Testis (tissue), 3 donors: Measurements from ENCODE around the gene ARID5A. TPM values are rescaled to one million over a fixed set of nuclear protein-coding genes. Genes with fewer than 3 reads are reported as not detected.

Experiments used
- DNase-seq: peaks from one replicate; pipeline ENCODE4 v3.0.0-alpha.2; 2019
- H3K27ac ChIP-seq, 2 donors: fragments of 200-600 bp; sonication (generic); one replicate each; pipeline ENCODE4 v1.5.1; 2019
- H3K27me3 ChIP-seq: fragments of 200-600 bp; sonication (generic); one replicate; pipeline ENCODE4 v1.5.1; 2019
- H3K36me3 ChIP-seq: fragments of 200-600 bp; sonication (generic); one replicate; pipeline ENCODE4 v1.5.1; 2017; ENCODE audit warnings: low read depth; ENCODE audit errors: missing control alignments
- H3K4me1 ChIP-seq: fragments of 200-600 bp; sonication (generic); one replicate; pipeline ENCODE4 v1.5.1; 2019
- H3K4me3 ChIP-seq, 2 donors: fragments of 200-600 bp; sonication (generic); one replicate each; pipeline ENCODE4 v1.5.1; 2017 to 2019
- H3K9me3 ChIP-seq: fragments of 200-600 bp; sonication (generic); one replicate; pipeline ENCODE4 v1.5.1; 2017
- CTCF ChIP-seq, 3 experiments: fragments of 450-650 bp in 2 of 3; fragments of 200-600 bp in 1 of 3; sonication (generic) in 1 of 3; IDR thresholded peaks; one replicate each; pipeline ENCODE4 v1.5.1; 2016 to 2019; ENCODE audit warnings: antibody characterized with exemption in 3 of 3, mild to moderate bottlenecking in 2 of 3, moderate library complexity in 1 of 3
- POLR2A ChIP-seq: fragments of 450-650 bp; IDR thresholded peaks from one replicate; pipeline ENCODE4 v1.6.1; 2017; ENCODE audit warnings: antibody characterized with exemption, mild to moderate bottlenecking, moderate library complexity
- WGBS, 2 donors: methylation state at CpG; one replicate each; pipeline ENCODE4 v1.1.5; 2018; 5-methylcytosine and 5-hydroxymethylcytosine counted together
- intact Hi-C: fragments of 100-400 bp; cut with DNase I; formaldehyde crosslinking; loops from one replicate; pipeline ENCODE4 v1.15.1; 2023; ENCODE audit warnings: low total_unique reads
- polyA plus RNA-seq: library from polyadenylated mRNA; stranded (reverse); fragments of 350-450 nt; fragmentation: Illumina TruSeq; extraction: RNeasy Lipid Tissue Mini Kit (QIAGEN cat#74804); gene quantifications from one replicate; pipeline ENCODE4 v1.2.3, GENCODE V29; 2014; ENCODE audit warnings: low read depth, low replicate concordance; ENCODE audit not compliant: insufficient read depth
- total RNA-seq, 2 donors: library from RNA; depleted of rRNA; stranded (reverse); fragments of >200 nt; gene quantifications; one replicate each; pipeline ENCODE4 v1.2.3, GENCODE V29; 2016

ARID5A gene
- total and polyA plus RNA-seq, 3 donors from 2014 or later = 20.1 to 33.7 (median 31.7) TPM

GRCh38 chr2:96574364-96574763, 37.8 kb downstream of the ARID5A start:
- Histone ChIP-seq H3K27ac (no peak overlapping the region), H3K27me3 (no peaks in the 10 kb centered on the region), H3K36me3 (no peaks in the 10 kb centered on the region), H3K4me3 (no peak overlapping the region), H3K9me3 (no peaks in the 10 kb centered on the region), H3K4me1 (no peaks in the 10 kb centered on the region)
- WGBS, 2 donors = 83 to 95% methylated on average over 2 of the region's 2 CpGs
- DNase-seq = no peak
- intact Hi-C loops = no loop called here
- TF ChIP-seq CTCF (IDR thresholded peaks at IDR 0.05) = no peak
- no peak for TF ChIP-seq POLR2A

GRCh38 chr2:96575785-96576456, 39.4 kb downstream of the ARID5A start:
- H3K9me3 ChIP-seq = no peaks in the 10 kb centered on the region
- no peak overlapping the region for H3K4me3 ChIP-seq
- no peaks in the 10 kb centered on the region for H3K36me3 ChIP-seq
- no peak overlapping the region for H3K27ac ChIP-seq
- no peaks in the 10 kb centered on the region for H3K4me1 ChIP-seq
- no peak for DNase-seq
- no peaks in the 10 kb centered on the region for H3K27me3 ChIP-seq
- TF ChIP-seq POLR2A (no peak), CTCF (IDR thresholded peaks at IDR 0.05) (no peak)
- 70 to 76% methylated on average over 1 of the region's 1 CpG for WGBS, 2 donors
- intact Hi-C loops = no loop called here

GRCh38 chr2:96577501-96577900, 40.9 kb downstream of the ARID5A start:
- H3K9me3 ChIP-seq = no peaks in the 10 kb centered on the region
- WGBS, 2 donors = 49 to 67% methylated on average over 5 of the region's 5 CpGs
- intact Hi-C loops = no loop called here

GRCh38 chr2:96578731-96579130, 42.2 kb downstream of the ARID5A start:
- TF ChIP-seq POLR2A (no peak), CTCF (IDR thresholded peaks at IDR 0.05) (no peak)
- intact Hi-C loops = no loop called here

More at GRCh38 chr2:96577501-96577900, 40.9 kb downstream of the ARID5A start:
- H3K27ac ChIP-seq = no peak overlapping the region
- H3K27me3 ChIP-seq = no peaks in the 10 kb centered on the region
- H3K36me3 ChIP-seq = no peaks in the 10 kb centered on the region
- no peak for DNase-seq
- H3K4me3 ChIP-seq = no peak overlapping the region
- TF ChIP-seq POLR2A (no peak), CTCF (IDR thresholded peaks at IDR 0.05) (no peak)
- H3K4me1 ChIP-seq = no peaks in the 10 kb centered on the region

GRCh38 chr2:96579422-96579821, 42.9 kb downstream of the ARID5A start:
- DNase-seq = no peak
- no peak overlapping the region for H3K4me3 ChIP-seq
- no peaks in the 10 kb centered on the region for H3K9me3 ChIP-seq
- H3K27me3 ChIP-seq = no peaks in the 10 kb centered on the region
- intact Hi-C loops = no loop called here
- H3K36me3 ChIP-seq = no peaks in the 10 kb centered on the region
- no peak overlapping the region for H3K27ac ChIP-seq
- TF ChIP-seq CTCF (IDR thresholded peaks at IDR 0.05) = no peak
- TF ChIP-seq POLR2A = no peak
- no peaks in the 10 kb centered on the region for H3K4me1 ChIP-seq
- WGBS, 2 donors = 97 to 98% methylated on average over 2 of the region's 2 CpGs

More at GRCh38 chr2:96578731-96579130, 42.2 kb downstream of the ARID5A start:
- Histone ChIP-seq H3K4me1 (no peaks in the 10 kb centered on the region), H3K36me3 (no peaks in the 10 kb centered on the region), H3K27ac (no peak overlapping the region), H3K27me3 (no peaks in the 10 kb centered on the region), H3K4me3 (no peak overlapping the region), H3K9me3 (no peaks in the 10 kb centered on the region)
- no peak for DNase-seq
- 82% methylated on average over 3 of the region's 3 CpGs for WGBS, 2 donors
